ENCODE data around the gene RAD50. TPM values are rescaled to one million over a fixed set of nuclear protein-coding genes. Genes with fewer than 3 reads are reported as not detected.

The RAD50 gene
- polyA plus RNA-seq, 3 donors from 2014 or later: 2.4 to 27.4 (median 9.7) TPM

DNA sequence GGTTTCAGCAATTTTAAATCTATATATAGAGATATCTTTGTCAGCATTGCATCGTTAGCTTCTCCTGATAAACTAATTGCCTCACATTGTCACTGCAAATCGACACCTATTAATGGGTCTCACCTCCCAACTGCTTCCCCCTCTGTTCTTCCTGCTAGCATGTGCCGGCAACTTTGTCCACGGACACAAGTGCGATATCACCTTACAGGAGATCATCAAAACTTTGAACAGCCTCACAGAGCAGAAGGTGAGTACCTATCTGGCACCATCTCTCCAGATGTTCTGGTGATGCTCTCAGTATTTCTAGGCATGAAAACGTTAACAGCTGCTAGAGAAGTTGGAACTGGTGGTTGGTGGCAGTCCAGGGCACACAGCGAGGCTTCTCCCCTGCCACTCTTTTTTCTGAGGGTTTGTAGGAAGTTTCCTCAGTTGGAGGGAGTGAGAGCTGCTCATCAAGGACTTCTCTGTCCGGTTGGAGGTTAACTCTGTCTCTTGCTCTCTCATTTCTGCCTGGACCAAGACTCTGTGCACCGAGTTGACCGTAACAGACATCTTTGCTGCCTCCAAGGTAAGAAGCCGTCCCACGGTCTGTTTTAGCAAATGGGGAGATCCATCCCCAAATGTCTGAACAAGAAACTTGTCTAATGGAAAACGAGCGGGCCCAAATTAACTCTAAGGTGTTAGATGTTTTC, 117.3 kb downstream of the RAD50 start, which contains the start of gene IL4:
Gene IL4 (plus strand): TSS at position 51 of the 692 bp plus-strand sequence. CDS start 62 bp downstream, at position 113.
- DNase-seq: no peak
- no peak within 1 kb of the TSS for H3K27ac Mint-ChIP-seq
- no peaks in the 10 kb centered on the region for H3K9me3 Mint-ChIP-seq
- no peaks in the 10 kb centered on the region for H3K36me3 Mint-ChIP-seq
- H3K4me3 Mint-ChIP-seq: no peak within 1 kb of the TSS
- H3K27me3 Mint-ChIP-seq (ENCODE audit: low read depth in 3 of 3): peaks cover 0 to 2% (median 0%) of the 10 kb centered on the region in 3 donors
- peaks cover 6 to 14% of the 10 kb centered on the region in 2 donors for H3K4me1 Mint-ChIP-seq

DNA sequence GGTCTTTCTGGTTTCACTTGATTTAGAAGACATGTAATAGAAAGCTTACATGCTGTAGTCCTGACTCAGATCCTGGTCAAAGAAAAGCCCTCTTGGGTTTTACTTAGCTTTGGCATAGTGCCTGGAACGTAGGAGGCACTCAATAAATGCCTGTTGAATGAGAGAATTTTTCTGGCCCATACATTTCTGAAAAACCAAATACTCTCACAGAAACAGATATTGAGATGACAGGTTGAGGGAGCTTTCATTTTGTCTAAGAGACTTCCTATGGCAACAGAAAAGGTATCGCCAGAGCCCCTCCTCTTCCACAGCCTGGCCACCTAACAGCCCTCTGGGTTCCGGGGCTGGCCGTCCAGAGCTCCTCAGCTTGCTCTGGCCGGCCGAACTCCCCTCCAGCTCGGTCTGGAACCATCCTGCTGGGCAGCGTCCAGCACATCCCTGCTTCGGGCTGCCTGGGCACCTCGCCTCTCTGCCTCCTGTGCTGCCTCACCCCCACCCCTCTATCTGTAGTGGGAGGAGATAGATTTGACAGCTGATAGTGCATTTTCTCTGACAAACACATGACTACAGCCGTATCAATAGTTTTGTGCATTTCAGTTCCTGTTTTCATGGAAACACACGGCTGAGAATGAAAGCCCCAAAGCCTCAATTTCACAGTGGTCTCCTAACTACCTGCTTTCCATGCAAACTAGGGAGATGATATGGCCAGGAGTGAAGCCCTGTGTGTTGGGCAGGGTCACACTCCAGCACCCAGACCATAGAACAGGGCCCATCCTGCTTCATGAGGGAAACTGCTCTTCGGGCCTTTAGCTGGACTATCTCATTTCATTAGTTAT, 118.1 kb downstream of the RAD50 start:
- Mint-ChIP-seq H3K27ac (no peak overlapping the region), H3K4me1 (peaks cover 6 to 14% of the 10 kb centered on the region in 2 donors), H3K36me3 (no peaks in the 10 kb centered on the region), H3K27me3 (ENCODE audit: low read depth in 3 of 3) (peaks cover 0 to 2% (median 0%) of the 10 kb centered on the region in 3 donors), H3K4me3 (no peak overlapping the region), H3K9me3 (no peaks in the 10 kb centered on the region)
- no peak for DNase-seq

DNA sequence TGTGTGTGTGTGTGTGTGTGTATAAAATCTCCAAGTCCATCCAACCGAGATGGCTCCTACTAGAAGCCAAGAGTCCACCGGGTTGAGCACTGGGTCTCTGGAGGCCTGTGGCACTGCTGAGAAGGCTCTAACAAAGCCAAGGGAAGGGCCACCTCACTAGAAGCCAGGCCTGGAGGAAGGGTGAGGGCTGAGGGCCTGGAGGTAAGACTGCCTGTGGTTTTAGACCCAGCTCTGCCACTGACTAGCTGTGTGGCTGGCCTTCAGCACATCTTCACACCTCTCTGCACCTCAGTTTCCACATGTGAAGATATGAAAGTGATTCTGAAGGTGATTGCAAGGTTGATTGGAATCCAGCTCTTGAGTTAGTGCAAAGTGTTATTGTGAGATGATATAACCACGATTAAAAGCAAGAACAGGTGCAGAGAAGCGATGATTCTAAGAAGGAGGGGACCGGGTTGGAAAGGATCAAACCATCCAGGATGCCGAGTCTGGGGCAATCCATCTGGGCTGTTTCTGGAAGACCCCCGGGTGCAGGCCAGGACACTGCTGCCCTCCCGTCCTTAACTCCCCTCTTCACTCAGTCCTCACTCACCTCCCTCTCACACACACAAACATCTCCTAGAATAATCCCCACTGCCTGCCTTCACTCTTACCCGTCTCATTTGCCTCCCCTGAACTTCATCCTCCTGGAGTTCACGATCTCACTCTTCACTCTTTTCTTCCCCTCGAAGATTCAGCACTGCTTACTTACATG, 119.3 kb downstream of the RAD50 start:
- H3K4me3 Mint-ChIP-seq: no peak overlapping the region
- peak; percentile 19 to 30 (median 21) for DNase-seq
- peak overlapping the region in 1 of 6 donors; percentile 59 for H3K27ac Mint-ChIP-seq
- peaks cover 0 to 6% (median 0%) of the 10 kb centered on the region in 3 donors for H3K36me3 Mint-ChIP-seq
- H3K4me1 Mint-ChIP-seq: peaks cover 6 to 14% of the 10 kb centered on the region in 2 donors
- no peaks in the 10 kb centered on the region for H3K9me3 Mint-ChIP-seq
- H3K27me3 Mint-ChIP-seq (ENCODE audit: low read depth in 3 of 3): peaks cover 0 to 5% (median 0%) of the 10 kb centered on the region in 3 donors

DNA sequence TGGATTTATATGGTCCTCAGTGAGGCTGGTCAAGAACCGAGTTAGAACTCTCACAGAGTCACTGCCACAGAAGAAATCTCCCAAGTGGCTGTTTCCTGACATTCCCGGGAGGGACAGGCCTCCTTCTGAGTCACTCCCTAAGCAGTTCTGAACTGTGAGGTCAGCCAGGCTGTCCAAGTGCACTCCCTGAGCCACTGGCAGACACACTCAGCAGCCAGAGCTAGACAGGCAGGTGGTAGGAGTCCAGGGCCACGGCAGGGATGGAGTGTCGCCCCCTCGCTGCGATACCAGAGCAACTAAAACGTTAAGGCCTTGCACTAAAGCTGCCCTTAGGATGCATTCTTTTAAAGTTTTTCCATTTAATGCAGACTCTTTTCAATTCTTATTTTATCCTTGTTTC, 120.4 kb downstream of the RAD50 start:
- Mint-ChIP-seq H3K9me3 (no peaks in the 10 kb centered on the region), H3K4me1 (peaks cover 6 to 14% of the 10 kb centered on the region in 2 donors), H3K27ac (no peak overlapping the region), H3K4me3 (no peak overlapping the region), H3K36me3 (peaks cover 0 to 10% (median 0%) of the 10 kb centered on the region in 3 donors), H3K27me3 (ENCODE audit: low read depth in 3 of 3) (peaks cover 0 to 9% (median 0%) of the 10 kb centered on the region in 3 donors)
- DNase-seq: no peak

DNA sequence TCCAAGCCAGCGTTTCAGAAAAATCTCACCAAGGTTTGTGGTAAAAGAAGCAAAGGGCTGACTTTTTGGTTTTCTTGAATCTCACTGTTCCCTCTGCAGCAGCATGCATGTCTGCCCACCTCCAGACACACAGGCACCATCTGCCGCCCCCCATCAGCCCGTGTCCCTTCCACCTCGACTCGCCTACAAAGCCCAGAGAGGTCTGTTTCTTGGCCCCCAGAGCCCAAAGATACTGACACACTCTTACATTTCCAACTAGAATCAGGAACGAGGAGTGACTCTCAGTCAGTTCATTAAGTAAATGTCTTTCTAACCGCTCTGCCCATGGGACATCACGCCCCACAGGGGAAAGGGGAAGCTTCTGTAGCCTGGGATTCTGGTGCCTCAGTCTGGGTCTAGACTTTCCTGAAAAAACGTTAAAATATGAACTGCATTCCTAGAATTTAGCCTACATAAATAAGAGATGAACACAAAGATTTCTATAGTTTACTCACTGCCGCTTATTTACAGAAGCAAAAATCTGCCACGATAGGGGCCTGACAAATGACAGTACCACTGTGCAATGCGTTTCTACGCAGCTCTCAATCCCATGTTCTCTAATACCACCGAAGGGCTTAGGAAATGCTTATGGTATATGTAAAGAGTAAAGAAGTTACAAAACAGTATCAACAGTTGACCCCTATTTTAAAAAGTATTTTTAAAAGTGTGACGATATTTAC, 121.1 kb downstream of the RAD50 start:
- no peak overlapping the region for H3K4me3 Mint-ChIP-seq
- no peaks in the 10 kb centered on the region for H3K9me3 Mint-ChIP-seq
- DNase-seq: no peak

DNA sequence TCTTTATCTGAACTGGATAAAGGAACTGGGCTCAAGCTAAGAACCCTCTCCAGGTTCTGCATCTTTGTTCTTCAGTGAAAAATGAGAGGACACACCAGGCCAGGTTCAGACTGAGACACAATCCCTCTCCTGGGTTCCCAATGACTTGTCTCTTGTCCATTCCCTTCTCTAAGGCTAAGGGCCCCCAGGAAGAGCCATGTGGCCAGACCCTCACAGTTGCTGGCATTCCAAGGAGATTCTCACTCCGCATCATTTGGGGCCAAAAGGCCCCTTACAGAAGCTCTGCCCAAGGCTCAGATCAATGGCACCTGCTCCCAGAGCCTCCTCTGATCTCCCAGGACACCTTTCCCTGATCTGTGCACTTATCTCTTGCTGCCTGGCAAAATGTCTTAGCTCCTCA, 122.0 kb downstream of the RAD50 start:
- Mint-ChIP-seq H3K4me1 (peaks cover 6 to 14% of the 10 kb centered on the region in 2 donors), H3K4me3 (no peak overlapping the region), H3K9me3 (no peaks in the 10 kb centered on the region), H3K36me3 (peaks cover 0 to 10% (median 0%) of the 10 kb centered on the region in 3 donors), H3K27me3 (ENCODE audit: low read depth in 3 of 3) (peaks cover 0 to 9% (median 0%) of the 10 kb centered on the region in 3 donors), H3K27ac (no peak overlapping the region)
- DNase-seq: no peak

More for the DNA sequence above, 121.1 kb downstream of the RAD50 start:
- peaks cover 0 to 9% (median 0%) of the 10 kb centered on the region in 3 donors for H3K27me3 Mint-ChIP-seq (ENCODE audit: low read depth in 3 of 3)
- peaks cover 6 to 14% of the 10 kb centered on the region in 2 donors for H3K4me1 Mint-ChIP-seq
- H3K36me3 Mint-ChIP-seq: peaks cover 0 to 10% (median 0%) of the 10 kb centered on the region in 3 donors
- no peak overlapping the region for H3K27ac Mint-ChIP-seq

DNA sequence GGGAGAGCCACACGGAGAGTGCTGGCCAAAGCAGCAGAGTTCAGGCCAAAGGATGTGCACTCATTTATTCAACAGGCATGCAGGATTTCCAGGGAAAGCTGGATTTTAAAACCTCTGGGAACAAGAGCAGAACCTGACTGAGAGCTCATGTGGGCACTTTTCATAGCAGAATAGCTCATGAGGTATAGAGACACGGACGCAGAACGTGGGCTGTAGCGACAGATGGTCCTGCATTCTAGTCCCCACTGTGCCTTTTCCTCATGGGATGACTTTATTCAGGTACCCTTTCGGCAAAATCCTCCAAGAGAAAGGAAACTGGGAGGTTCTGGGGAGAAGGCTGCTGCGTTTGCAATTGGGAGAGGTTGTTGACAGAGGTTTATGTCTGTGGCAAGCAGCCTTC, 122.4 kb downstream of the RAD50 start:
- no peaks in the 10 kb centered on the region for H3K9me3 Mint-ChIP-seq
- DNase-seq: no peak
- H3K36me3 Mint-ChIP-seq: peaks cover 0 to 10% (median 0%) of the 10 kb centered on the region in 3 donors
- H3K27me3 Mint-ChIP-seq (ENCODE audit: low read depth in 3 of 3): peaks cover 0 to 9% (median 0%) of the 10 kb centered on the region in 3 donors
- H3K4me1 Mint-ChIP-seq: peaks cover 6 to 14% of the 10 kb centered on the region in 2 donors
- no peak overlapping the region for H3K27ac Mint-ChIP-seq
- H3K4me3 Mint-ChIP-seq: no peak overlapping the region

DNA sequence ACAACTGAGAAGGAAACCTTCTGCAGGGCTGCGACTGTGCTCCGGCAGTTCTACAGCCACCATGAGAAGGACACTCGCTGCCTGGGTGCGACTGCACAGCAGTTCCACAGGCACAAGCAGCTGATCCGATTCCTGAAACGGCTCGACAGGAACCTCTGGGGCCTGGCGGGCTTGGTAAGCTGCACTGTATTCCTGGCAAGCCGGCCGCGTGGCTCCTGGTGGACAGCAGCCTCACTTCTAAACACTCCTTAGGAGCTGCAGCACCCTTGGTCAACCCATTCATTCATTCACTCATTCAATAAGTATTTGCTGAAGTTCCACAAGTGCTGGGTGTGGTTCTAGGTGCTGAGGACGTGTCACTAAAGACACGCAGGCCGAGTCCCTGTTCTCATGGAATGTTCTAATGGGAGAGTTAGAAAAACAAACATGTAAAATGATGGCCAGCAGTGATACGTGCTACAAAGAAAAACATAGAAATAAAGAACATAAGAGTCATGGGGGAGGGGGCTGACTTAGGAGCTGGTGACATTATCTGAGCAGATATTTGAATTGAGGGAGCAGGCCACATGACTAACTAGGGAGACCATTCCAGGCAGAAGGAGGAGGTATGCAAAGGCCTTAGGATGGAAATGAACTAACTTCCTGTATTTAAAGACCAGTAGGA, 123.1 kb downstream of the RAD50 start:
- DNase-seq: no peak
- peaks cover 7 to 16% of the 10 kb centered on the region in 2 donors for H3K4me1 Mint-ChIP-seq
- H3K4me3 Mint-ChIP-seq: no peak overlapping the region
- H3K27ac Mint-ChIP-seq: no peak overlapping the region
- H3K9me3 Mint-ChIP-seq: no peaks in the 10 kb centered on the region
- peaks cover 0 to 9% (median 0%) of the 10 kb centered on the region in 3 donors for H3K27me3 Mint-ChIP-seq (ENCODE audit: low read depth in 3 of 3)
- H3K36me3 Mint-ChIP-seq: peaks cover 0 to 10% (median 0%) of the 10 kb centered on the region in 3 donors

DNA sequence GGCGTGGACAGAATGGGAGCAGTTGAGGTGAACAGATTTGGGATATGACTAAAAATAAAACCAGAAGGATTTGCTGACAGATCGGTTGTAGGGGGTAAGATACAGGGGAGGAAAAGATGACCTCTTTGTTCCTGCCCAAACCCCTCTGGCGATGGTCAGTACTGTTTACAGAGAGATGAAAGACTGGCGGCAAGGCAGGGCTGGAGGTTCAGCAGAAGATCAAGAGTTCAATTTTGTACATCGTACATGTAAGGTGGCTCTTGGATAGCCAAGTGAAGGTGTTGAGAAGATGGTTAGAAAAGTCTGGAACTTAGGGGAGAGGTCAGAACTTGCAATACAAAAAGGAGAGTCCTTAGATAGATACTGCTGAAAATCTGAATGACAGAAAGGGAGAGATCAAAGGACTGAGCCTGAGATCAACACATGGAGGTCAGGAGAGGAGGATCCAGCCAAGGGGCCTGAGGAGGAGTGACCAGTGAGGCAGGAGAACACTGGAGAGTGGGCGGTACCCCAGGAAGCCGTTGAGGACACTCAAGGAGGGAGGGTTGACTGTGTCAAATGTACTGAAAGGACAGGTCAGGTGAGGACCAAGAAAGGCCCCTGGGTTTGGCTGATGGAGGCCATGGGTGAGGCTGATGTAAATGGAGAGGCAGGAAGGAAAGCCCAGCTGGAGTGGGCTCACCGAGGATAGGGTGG, 124.2 kb downstream of the RAD50 start:
- Mint-ChIP-seq H3K27ac (no peak overlapping the region), H3K9me3 (no peaks in the 10 kb centered on the region), H3K4me3 (no peak overlapping the region), H3K36me3 (peaks cover 0 to 10% (median 0%) of the 10 kb centered on the region in 3 donors), H3K4me1 (peaks cover 6 to 17% of the 10 kb centered on the region in 2 donors), H3K27me3 (ENCODE audit: low read depth in 3 of 3) (peaks cover 0 to 9% (median 0%) of the 10 kb centered on the region in 3 donors)
- DNase-seq: no peak

DNA sequence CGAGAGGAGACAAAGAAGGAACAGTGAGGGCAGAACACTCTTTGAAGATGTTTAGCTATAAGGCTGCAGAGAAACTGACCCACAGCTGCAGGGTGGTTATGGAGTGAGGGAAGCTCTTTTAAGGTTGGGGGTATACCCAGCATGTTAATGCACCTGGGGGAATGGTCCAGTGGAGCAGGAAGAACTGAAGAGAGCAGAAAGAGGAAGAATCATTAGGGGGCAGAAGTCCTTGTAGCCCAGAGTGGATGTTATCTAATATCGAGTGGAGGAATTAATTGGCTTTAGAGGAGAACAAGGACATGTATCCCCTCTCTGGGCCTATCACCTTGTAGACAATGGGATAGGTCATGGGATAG, 124.7 kb downstream of the RAD50 start:
- H3K27ac Mint-ChIP-seq: no peak overlapping the region
- no peak overlapping the region for H3K4me3 Mint-ChIP-seq
- no peaks in the 10 kb centered on the region for H3K9me3 Mint-ChIP-seq
- peaks cover 0 to 10% (median 0%) of the 10 kb centered on the region in 3 donors for H3K36me3 Mint-ChIP-seq
- DNase-seq: no peak
- peaks cover 6 to 11% of the 10 kb centered on the region in 2 donors for H3K4me1 Mint-ChIP-seq
- peaks cover 0 to 9% (median 0%) of the 10 kb centered on the region in 3 donors for H3K27me3 Mint-ChIP-seq (ENCODE audit: low read depth in 3 of 3)

DNA sequence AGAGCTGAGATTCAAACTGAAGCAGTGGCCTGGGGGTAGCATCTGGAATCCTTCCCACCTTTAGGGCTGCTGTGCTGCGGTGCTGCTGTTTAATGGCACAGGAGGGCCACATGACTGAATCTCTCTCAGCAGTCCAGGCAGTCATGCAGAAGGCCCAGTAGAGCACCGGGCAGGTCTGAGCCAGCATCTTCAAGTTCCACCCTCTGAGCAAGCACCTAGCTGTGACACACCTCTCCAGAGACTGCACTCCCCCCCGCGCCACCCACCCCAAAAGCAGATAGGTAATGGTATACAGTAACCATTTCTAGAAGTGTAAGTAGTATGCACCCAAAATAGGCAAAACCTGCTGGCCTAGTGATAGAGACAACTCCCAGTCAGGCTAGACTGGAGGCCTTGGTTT, 125.2 kb downstream of the RAD50 start:
- no peak overlapping the region for H3K27ac Mint-ChIP-seq
- H3K36me3 Mint-ChIP-seq: peaks cover 0 to 10% (median 0%) of the 10 kb centered on the region in 3 donors

DNA sequence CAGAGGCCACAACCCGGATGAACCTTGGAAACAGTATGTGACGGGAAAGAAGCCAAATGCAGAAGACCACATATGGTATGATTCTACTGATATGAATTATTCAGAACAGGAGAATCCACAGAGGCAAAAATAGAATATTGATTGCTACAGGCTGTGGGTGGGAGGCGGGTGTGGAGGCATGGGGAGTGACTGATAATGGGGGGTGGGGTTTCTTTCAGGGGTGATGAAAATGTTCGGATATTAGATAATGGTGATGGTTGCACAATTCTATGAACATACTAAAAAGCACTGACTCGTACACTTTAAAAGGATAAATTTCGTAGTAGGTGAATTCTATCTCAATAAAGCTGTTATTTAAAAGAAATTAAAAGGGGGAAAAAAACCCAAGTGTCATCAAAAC, 127.7 kb downstream of the RAD50 start:
- no peak for DNase-seq
- Mint-ChIP-seq H3K27me3 (ENCODE audit: low read depth in 3 of 3) (peaks cover 0 to 7% (median 0%) of the 10 kb centered on the region in 3 donors), H3K4me3 (no peak overlapping the region), H3K4me1 (peaks cover 15 to 26% of the 10 kb centered on the region in 2 donors), H3K27ac (no peak overlapping the region), H3K9me3 (no peaks in the 10 kb centered on the region), H3K36me3 (peaks cover 5 to 13% (median 6%) of the 10 kb centered on the region in 3 donors)

More for the DNA sequence above, 125.2 kb downstream of the RAD50 start:
- DNase-seq: no peak
- Mint-ChIP-seq H3K9me3 (no peaks in the 10 kb centered on the region), H3K27me3 (ENCODE audit: low read depth in 3 of 3) (peaks cover 0 to 7% (median 0%) of the 10 kb centered on the region in 3 donors), H3K4me1 (peaks cover 6 to 8% of the 10 kb centered on the region in 2 donors), H3K4me3 (no peak overlapping the region)
